SIG-M5 treated with dmso at 0.1 percent for 504 hours (cell line): ENCODE data around the gene TMEM213.

ENCODE experiments used
- DNase-seq: peaks from one replicate; lab custom pipeline; 2025; ENCODE audit not compliant: unreplicated experiment; lab: John Stamatoyannopoulos, UW

TMEM213 gene, protein sequence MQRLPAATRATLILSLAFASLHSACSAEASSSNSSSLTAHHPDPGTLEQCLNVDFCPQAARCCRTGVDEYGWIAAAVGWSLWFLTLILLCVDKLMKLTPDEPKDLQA

GRCh38 chr7:138797715-138798320, at the start of gene TMEM213, which contains the start of gene ATP6V0A4:
TSS of gene TMEM213 (plus strand) at chr7:138797994. CDS start at chr7:138798105, 111 bp downstream.
TSS of gene ATP6V0A4 (minus strand) at chr7:138798196. CDS start at chr7:138771247, 26,949 bp downstream.
- no peak for DNase-seq

- no peak for DNase-seq
These were observed 49.1 kb upstream of the TMEM213 start for GRCh38 chr7:138748666-138749065.

- no peak for DNase-seq
These were observed 47.8 kb upstream of the TMEM213 start for GRCh38 chr7:138749960-138750359.

- no peak for DNase-seq
These were observed 47.3 kb upstream of the TMEM213 start for GRCh38 chr7:138750473-138750872.

DNA sequence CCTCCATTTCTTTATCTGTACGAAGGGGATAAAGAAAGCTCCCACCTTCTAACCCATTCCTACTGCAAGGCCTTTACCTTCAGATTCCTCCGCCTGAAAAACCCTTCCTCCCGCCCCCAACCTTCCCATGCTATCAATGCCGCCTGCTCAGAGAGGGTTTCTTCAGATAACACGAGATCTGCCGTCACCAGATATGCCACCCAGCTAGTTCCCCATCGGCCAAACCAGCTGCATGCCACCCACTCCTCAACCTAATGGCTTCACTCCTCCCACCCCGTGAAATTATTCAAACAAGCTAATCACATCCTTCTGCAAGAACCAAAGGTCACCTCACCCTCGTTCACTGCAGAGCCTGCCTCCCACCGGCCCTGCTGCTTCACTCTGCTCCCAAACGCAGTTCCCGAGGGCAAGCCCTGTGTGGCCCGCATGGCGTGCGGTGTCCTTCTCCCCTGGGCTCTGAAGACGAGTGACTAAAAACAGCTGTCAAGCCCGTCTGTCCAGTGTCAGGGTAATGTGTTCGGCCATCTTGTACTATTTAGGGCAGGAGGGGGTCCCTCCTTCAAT, 46.8 kb upstream of the TMEM213 start:
- no peak for DNase-seq

DNA sequence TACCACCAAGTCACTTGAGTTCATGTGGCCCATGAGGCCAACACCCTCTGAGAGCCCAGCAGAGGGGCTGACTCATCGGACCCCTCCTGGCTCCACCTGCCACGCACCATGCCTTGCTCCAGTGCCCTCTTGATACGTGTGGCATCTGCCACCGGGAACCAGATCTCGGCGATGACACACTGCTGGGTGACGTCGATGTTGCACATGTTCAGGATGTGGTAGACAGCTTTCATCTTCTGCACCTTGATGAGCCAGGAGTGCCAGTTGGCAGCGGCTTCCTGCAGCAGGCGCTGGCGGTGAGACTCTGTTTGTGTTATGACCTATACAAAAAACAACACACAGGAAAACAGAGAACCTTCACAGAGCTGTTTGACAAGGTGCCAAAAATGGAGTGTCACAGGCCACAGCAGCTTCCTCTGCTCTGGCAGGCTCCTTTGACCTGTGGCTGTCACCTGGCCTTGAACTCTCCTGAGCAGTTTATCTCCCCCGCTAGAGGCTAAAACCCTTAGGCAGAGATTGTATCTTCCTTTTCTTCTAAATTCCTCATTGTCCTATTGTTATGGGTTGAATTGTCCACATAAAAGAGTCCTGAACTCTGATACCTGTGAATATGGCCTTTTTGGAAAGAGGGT, 45.2 kb upstream of the TMEM213 start:
- no peak for DNase-seq

DNA sequence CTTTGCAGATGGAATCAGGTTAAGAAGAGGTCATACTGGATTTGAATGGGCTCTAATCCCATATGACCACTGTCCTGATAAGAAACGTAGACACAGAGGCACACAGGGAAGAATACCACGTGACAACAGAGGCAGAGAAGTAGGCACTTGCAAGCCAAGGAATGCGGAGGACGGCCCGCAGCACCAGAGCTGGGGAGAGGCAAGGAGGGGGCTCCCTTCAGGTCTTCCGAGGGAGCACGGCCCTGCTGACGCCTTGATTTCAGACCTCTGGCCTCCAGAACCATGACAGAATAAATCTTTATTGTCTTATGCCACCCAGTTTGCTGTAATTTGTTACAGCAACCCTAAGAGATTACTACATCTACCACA, 44.7 kb upstream of the TMEM213 start:
- no peak for DNase-seq

DNA sequence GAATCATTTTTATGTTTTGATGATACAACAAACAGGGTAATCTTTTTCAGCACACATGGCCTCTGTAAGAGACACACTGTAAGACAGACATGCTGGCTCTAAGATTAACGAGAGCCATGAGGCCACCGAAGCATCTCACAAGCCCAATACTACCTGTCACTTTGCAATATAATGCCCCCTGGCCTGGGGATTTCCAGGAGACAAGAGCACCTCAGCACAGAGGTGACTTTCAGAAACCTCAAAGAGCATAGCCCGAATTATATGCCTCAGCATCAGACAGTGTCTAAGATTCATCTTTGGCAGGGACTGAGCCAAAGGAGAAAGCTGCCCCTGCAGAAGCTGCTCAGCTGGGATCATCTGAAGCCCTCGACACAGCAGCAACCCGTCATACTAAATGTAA, 44.2 kb upstream of the TMEM213 start:
- no peak for DNase-seq

- DNase-seq: no peak
These were observed 42.5 kb upstream of the TMEM213 start for GRCh38 chr7:138755331-138755747.

DNA sequence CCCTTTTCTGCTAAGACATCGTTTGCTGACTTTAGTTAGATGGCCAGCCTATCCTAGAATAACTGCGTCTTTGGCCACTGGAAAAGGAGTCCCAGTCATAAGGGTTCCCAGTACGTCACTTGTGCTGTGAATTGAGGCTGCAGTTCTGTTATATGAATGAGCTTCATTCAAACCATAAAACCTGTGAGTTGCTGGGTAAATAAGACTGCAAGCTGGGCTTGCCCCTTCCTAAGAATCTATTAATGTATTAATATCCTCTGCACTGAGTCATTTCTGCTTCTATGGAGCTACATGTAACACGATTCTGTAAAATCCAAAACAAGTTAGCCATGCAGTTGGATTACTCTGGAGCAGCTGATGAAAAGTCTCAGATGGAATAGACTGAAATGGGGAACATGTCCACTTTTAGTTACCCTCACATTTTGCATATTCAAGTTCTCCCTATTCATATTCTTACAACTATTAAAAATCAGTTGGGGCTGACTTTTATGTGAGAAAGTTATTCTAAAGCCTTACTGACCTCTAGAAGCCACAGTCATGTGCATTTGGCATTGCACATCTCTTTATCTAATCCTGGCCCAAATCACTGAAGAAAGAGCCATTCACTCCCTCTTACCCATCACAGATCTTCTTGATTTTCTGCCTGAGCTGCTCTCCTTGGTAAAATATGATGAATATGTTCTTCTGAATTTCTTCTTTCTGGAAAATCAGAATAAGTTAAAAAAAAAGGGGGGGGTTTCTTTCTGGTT, 41.8 kb upstream of the TMEM213 start:
- DNase-seq: no peak

DNA sequence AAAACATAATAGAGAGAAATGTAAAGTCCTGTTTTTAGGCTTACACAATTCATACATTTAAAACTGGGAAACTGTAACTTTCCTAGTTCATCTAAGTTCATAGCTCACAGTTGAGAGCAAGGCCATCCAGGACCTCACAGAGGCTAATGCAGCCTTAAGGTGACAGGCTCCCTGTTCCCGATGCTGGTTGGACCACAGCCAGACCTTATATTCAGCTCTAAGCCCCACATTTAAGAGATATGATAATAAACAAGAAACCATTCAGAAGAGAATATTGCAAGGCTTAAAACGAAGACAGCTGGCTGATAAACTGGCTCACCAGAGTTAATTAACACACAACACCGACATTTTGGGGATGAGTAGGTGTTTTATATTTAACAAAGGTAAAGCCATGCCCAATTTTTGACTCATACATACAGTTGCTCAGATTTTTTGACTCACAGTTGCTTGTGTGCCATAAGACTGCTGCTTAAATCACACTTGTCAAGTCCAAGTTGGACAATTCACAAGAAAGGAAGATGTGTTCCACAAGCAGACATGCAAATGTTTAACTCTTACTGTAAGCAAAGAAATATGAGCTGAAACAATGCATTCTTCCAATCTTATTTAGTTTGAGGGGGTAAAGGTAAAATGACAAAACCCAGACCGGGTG, 41.1 kb upstream of the TMEM213 start:
- no peak for DNase-seq

- no peak for DNase-seq
These were observed 29.6 kb upstream of the TMEM213 start for GRCh38 chr7:138768241-138768640.

DNA sequence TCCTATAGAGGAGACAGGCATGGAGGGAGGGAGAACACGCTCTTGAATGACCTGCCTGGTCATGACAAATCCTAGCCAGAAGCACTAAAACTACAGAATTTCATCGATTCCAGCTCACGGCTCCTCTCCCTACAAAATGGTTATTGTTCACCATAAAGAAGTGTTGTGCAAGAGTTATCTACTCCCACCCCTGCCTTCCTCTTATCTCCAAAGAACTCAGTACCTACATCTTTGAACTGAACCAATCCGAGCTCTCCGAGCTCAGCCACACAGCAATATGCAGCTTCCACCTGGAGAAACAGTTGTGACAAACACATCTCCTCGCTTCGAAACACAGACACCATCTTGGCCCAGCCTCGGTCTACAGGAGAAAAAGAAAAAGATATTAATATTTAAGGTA, 26.9 kb upstream of the TMEM213 start:
- DNase-seq: no peak

DNA sequence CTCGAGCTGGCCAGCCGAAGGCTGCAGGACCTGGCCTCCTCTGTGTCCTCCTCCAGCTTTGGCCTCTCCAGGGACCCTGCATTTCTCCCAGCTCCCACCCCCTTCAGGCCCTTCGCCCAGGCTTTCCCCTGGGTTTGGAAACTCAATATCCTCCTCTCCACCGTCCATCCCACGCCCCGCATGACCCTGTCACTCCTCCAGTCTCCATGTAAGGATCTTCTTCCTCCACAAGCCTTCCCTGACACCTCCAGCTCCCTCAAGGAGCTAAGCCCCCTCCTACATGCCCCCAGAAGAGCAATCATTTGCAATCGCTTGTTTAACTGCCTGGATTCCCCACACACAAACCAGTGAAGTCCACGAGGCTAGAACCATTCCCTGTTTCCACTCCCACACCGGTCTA, 24.6 kb upstream of the TMEM213 start:
- no peak for DNase-seq

- DNase-seq: peak; percentile 17
These were observed 24.0 kb upstream of the TMEM213 start for GRCh38 chr7:138773817-138774216.

DNA sequence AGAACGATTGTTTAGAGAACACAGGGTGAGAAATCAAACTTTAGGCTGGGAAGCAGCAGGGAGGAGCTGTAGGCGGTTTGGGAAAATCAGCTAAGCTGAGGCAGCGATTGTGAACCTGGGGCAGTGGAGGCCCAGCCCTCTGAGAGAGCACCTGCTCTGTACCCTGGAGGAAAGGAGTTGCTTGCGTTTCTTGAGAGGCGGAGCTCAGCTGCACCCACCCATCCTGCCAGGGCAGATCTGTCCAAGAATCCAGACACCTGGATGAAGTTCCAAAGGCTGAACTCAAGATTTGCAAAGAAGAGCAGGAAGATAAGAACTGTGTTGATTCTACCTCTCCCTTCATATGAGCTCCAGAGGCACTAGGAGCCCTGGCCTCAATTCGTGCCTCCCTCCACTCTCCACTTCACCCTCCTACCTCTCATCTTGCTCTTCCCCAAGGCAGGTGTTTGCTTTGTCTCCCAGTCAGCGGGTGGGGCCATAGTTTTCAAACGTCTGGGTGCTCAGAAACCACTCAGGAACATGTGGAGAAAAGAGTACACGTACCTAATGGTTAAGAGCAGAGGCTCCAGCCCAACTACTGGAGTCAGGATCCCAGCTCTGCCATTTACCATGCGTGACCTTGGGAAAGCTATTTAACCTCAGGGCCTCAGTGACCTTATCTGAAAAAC, 21.5 kb upstream of the TMEM213 start:
- no peak for DNase-seq

GRCh38 chr7:138781004-138781403, 16.8 kb upstream of the TMEM213 start:
- no peak for DNase-seq

DNA sequence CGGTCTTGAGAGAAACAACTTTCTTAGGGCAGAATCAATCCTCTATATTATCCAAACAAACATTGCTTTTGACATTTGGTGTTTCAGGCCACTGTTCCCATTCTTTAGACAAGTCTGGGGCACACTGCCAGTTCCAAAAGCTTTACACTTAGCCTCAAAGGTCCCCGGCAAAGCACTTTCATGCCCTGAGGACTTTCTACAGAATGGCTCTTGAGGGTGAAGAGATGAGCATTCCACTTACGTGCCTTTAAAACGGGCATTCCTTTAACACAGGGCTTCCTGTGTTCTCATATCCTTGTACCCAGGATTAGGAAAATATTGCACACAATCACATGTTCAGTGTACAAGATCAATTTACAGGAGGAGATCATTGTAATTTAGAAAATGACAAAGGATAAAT, 13.1 kb upstream of the TMEM213 start:
- DNase-seq: no peak

- no peak for DNase-seq
These were observed 12.0 kb upstream of the TMEM213 start for GRCh38 chr7:138785587-138786437.
